ENCODE results near the gene CCS. TPM values are rescaled to one million over a fixed set of nuclear protein-coding genes. Genes with fewer than 3 reads are reported as not detected.

Gene CCS
- total RNA-seq, 4 donors from 2014 or later: 12.7 to 27.5 (median 21.2) TPM

DNA sequence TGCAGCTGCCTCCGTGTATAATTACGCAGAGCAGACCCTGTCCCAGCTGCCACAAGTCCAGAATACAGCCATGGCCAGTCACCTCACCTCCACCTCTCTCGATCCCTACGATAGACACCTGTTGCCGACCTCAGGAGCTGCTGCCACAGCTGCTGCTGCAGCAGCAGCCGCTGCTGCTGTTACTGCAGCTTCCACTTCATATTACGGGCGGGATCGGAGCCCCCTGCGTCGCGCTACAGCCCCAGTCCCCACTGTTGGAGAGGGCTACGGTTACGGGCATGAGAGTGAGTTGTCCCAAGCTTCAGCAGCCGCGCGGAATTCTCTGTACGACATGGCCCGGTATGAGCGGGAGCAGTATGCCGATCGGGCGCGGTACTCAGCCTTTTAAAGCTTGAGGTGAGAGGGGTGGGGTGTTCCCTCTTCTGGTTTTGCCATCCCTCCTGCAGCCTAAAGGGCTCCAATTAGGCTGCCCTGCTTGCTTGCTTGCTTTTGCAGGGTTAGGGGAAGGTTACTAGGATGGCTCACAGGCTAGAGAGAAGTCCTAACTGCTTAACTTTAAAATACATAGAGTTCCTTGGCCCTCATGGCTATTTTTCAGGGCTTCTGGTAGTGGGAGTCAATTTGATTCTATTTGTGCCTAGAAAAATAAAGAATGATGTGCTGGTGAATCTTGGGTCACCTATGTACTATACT, 50.9 kb downstream of the CCS start:
- Histone ChIP-seq H3K36me3 (peaks cover 21 to 93% (median 40%) of the 10 kb centered on the region in 3 donors), H3K9me3 (no peaks in the 10 kb centered on the region), H3K4me3 (peak overlapping the region in 2 of 4 donors; percentile 0 to 4), H3K27ac (no peak overlapping the region), H3K4me1 (peaks cover 32 to 89% (median 55%) of the 10 kb centered on the region in 3 donors), H3K27me3 (no peaks in the 10 kb centered on the region)
- intact Hi-C loops (cut with DNase I): no loop called here
- WGBS, 2 donors: 85 to 93% methylated on average over 13 to 18 of the region's 24 CpGs
- DNase-seq: no peak
- TF ChIP-seq, protein P1, sequence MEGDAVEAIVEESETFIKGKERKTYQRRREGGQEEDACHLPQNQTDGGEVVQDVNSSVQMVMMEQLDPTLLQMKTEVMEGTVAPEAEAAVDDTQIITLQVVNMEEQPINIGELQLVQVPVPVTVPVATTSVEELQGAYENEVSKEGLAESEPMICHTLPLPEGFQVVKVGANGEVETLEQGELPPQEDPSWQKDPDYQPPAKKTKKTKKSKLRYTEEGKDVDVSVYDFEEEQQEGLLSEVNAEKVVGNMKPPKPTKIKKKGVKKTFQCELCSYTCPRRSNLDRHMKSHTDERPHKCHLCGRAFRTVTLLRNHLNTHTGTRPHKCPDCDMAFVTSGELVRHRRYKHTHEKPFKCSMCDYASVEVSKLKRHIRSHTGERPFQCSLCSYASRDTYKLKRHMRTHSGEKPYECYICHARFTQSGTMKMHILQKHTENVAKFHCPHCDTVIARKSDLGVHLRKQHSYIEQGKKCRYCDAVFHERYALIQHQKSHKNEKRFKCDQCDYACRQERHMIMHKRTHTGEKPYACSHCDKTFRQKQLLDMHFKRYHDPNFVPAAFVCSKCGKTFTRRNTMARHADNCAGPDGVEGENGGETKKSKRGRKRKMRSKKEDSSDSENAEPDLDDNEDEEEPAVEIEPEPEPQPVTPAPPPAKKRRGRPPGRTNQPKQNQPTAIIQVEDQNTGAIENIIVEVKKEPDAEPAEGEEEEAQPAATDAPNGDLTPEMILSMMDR (IDR thresholded peaks at IDR 0.05): no peak
- TF ChIP-seq POLR2A (IDR thresholded peaks at IDR 0.05): no peak

DNA sequence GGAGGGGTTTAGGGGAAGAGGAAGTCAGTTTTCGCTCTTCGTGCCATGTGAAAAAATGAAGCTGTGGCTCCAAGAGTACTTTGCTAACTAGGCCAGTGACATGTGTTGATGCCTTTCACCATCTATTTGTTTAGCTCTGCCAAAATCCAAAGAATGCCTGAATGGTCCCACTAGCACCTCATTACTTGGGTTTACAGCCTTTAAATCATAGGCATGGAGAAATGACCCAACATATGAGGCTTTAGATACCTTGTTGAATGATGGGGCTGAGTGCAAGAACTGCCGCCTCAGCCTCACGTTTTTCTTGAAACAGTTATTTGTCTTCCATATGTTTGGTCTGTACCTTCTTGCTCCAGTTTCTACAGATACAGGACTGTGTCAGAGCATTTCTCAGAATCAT, 53.8 kb downstream of the CCS start:
- Histone ChIP-seq H3K27ac (no peak overlapping the region), H3K4me3 (no peak overlapping the region), H3K9me3 (no peaks in the 10 kb centered on the region), H3K4me1 (peaks cover 13 to 74% (median 33%) of the 10 kb centered on the region in 3 donors), H3K27me3 (no peaks in the 10 kb centered on the region), H3K36me3 (peaks cover 17 to 99% (median 40%) of the 10 kb centered on the region in 3 donors)
- 75 to 83% methylated on average over 4 of the region's 4 CpGs for WGBS, 2 donors
- no peak for DNase-seq
- TF ChIP-seq POLR2A (IDR thresholded peaks at IDR 0.05): no peak
- TF ChIP-seq, protein P1 (IDR thresholded peaks at IDR 0.05): no peak
- intact Hi-C loops (cut with DNase I): no loop called here

DNA sequence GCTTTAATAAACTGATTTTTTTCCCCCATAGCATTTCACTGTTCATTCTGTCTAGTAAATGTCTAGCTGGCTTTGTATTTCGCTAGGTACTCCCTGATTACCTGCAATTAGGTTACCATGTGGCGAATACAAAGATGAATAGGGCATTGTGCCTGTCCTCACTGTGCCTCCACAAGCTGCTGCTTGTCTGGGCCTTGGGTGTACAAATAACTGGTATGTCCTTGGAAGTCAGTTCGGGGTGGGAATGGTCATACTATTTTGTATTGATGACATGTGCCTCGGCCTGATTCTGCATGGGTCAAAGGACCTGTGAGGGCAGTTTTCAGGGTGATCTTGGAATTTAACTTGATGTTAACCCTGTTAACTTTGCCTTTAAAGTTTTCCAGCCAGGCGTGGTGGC, 56.9 kb downstream of the CCS start:
- H3K9me3 ChIP-seq: no peaks in the 10 kb centered on the region
- H3K4me1 ChIP-seq: peaks cover 0 to 48% (median 5%) of the 10 kb centered on the region in 3 donors
- WGBS, 2 donors: 68 to 84% methylated on average over 4 to 5 of the region's 5 CpGs
- no peaks in the 10 kb centered on the region for H3K27me3 ChIP-seq
- DNase-seq: no peak
- no peak overlapping the region for H3K4me3 ChIP-seq
- peaks cover 5 to 100% (median 17%) of the 10 kb centered on the region in 3 donors for H3K36me3 ChIP-seq
- no peak overlapping the region for H3K27ac ChIP-seq
- intact Hi-C loops (cut with DNase I): no loop called here
- TF ChIP-seq, protein P1 (IDR thresholded peaks at IDR 0.05): no peak
- no peak for TF ChIP-seq POLR2A (IDR thresholded peaks at IDR 0.05)

DNA sequence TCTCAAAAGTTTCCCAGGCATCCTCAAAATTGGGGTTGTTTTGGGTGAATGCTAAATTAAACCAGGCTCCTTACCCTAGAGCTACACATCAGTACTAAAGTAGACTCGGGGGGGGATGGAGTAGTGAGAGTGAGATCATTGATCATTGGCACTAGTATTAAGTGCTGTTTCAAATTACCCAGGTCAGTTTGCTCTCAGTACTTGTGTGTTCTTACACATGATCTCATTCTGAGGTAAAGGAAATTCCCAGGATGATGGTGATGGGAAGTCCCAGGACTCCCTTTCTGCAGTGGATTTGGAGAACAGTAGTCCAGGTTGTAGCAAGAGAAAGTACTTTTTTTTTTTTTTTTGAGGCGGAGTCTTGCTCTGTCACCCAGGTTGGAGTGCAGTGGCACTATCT, 58.0 kb downstream of the CCS start:
- WGBS, 2 donors: 78 to 84% methylated on average over 2 of the region's 2 CpGs
- Histone ChIP-seq H3K4me3 (no peak overlapping the region), H3K27ac (no peak overlapping the region), H3K36me3 (peaks cover 0 to 100% (median 8%) of the 10 kb centered on the region in 3 donors), H3K4me1 (peaks cover 0 to 37% (median 0%) of the 10 kb centered on the region in 3 donors), H3K9me3 (no peaks in the 10 kb centered on the region), H3K27me3 (no peaks in the 10 kb centered on the region)
- DNase-seq: no peak
- no peak for TF ChIP-seq POLR2A (IDR thresholded peaks at IDR 0.05)
- TF ChIP-seq, protein P1 (IDR thresholded peaks at IDR 0.05): no peak
- intact Hi-C loops (cut with DNase I): no loop called here

DNA sequence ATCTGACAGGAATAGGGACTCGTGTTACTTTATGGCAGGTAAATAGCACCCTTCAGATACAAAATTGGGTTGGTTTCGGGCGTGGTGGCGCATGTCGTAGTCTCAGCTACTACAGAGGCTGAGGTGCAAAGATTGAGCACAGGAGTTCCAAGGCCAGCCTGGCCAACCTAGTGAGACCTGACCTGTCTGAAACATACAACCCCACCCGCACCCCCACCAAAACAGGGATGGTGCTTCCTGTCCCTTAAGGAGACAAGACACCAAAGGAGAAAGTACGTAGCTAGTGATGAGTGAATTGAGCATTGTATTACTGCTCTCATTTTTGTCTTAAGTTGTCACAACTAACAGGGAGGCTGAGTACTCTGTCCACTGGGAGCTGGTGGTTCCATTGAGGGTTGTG, 59.7 kb downstream of the CCS start:
- TF ChIP-seq, protein P1 (IDR thresholded peaks at IDR 0.05): no peak
- no peak for TF ChIP-seq POLR2A (IDR thresholded peaks at IDR 0.05)
- DNase-seq: no peak
- 87 to 96% methylated on average over 6 to 7 of the region's 7 CpGs for WGBS, 2 donors
- H3K9me3 ChIP-seq: no peaks in the 10 kb centered on the region
- no peak overlapping the region for H3K27ac ChIP-seq
- H3K4me3 ChIP-seq: no peak overlapping the region
- H3K27me3 ChIP-seq: no peaks in the 10 kb centered on the region
- peaks cover 0 to 99% (median 0%) of the 10 kb centered on the region in 3 donors for H3K36me3 ChIP-seq
- intact Hi-C loops (cut with DNase I): no loop called here
- peaks cover 0 to 24% (median 0%) of the 10 kb centered on the region in 3 donors for H3K4me1 ChIP-seq

Measured in esophagus squamous epithelium (tissue), 5 donors.